PC-3 (cell line): Measurements from ENCODE around the gene PPP1R14C. TPM values are rescaled to one million over a fixed set of nuclear protein-coding genes. Genes with fewer than 3 reads are reported as not detected.

Experiments
- ATAC-seq: fragments of 200-7000 bp; cut with Tn5 transposase; 2 replicates; pipeline ENCODE4 v1.9.1; 2020; ENCODE audit warnings: mild to moderate bottlenecking, moderate library complexity
- BruUV-seq: library from RNA; stranded (reverse); fragments of 400-500 nt; replicated peaks from 2 replicates; lab custom pipeline; 2021; lab: Mats Ljungman, UMichigan
- CTCF ChIA-PET: fragments of 300-600 bp; sonication (Branson Sonifier 250); formaldehyde crosslinking; loops from one replicate; lab custom pipeline; 2022; ENCODE audit warnings: antibody characterized with exemption; lab: Charles Lee
- POLR2A ChIA-PET: fragments of 300-600 bp; sonication (Branson Sonifier 250); formaldehyde crosslinking; loops from one replicate; lab custom pipeline; 2022; ENCODE audit warnings: antibody characterized with exemption; ENCODE audit not compliant: unreplicated experiment; lab: Charles Lee
- DNase-seq: peaks from one replicate; pipeline ENCODE4 v3.0.0-alpha.2; 2015
- H2AFZ ChIP-seq: fragments of 300-600 bp; sonication (generic); 2 replicates; pipeline ENCODE4 v1.6.0; 2016; ENCODE audit warnings: antibody characterized with exemption, low read length
- H3F3A ChIP-seq: fragments of 300-600 bp; sonication (generic); one replicate; pipeline ENCODE4 v1.6.0; 2017; ENCODE audit warnings: antibody characterized with exemption, low read length, control low read depth, mild to moderate bottlenecking; ENCODE audit not compliant: unreplicated experiment
- H3K27ac ChIP-seq: fragments of 300-600 bp; sonication (generic); 2 replicates; pipeline ENCODE4 v1.5.1; 2016; ENCODE audit warnings: mild to moderate bottlenecking, low read length
- H3K27me3 ChIP-seq: fragments of 300-600 bp; sonication (generic); 2 replicates; pipeline ENCODE4 v1.6.1; 2016; ENCODE audit warnings: low read length, mixed read lengths
- H3K36me3 ChIP-seq: fragments of 300-600 bp; sonication (generic); 2 replicates; pipeline ENCODE4 v1.6.1; 2016; ENCODE audit warnings: low read depth, mixed run types, low read length, mixed read lengths
- H3K4me1 ChIP-seq: fragments of 300-600 bp; sonication (generic); 2 replicates; pipeline ENCODE4 v1.5.1; 2016; ENCODE audit warnings: low read length; ENCODE audit not compliant: insufficient read depth
- H3K4me2 ChIP-seq: fragments of 300-600 bp; sonication (generic); 2 replicates; pipeline ENCODE4 v1.6.0; 2016; ENCODE audit warnings: low read length
- H3K4me3 ChIP-seq: fragments of 300-600 bp; sonication (generic); 2 replicates; pipeline ENCODE4 v1.5.1; 2016; ENCODE audit warnings: mild to moderate bottlenecking, low read length, mixed read lengths
- H3K79me2 ChIP-seq: fragments of 300-600 bp; sonication (generic); 2 replicates; pipeline ENCODE4 v1.6.1; 2017; ENCODE audit warnings: low read length, mixed read lengths
- H3K9ac ChIP-seq: fragments of 300-600 bp; sonication (generic); 2 replicates; pipeline ENCODE4 v1.6.0; 2016; ENCODE audit warnings: mild to moderate bottlenecking, low read length
- H3K9me2 ChIP-seq: fragments of 300-600 bp; sonication (generic); replicated peaks from 2 replicates; pipeline ENCODE4 v1.6.1; 2016; ENCODE audit warnings: mixed run types, low read length, mixed read lengths
- H3K9me3 ChIP-seq: fragments of 300-600 bp; sonication (generic); 2 replicates; pipeline ENCODE4 v1.6.1; 2016; ENCODE audit warnings: low read length, mixed read lengths
- H4K20me1 ChIP-seq: fragments of 300-600 bp; sonication (generic); 2 replicates; pipeline ENCODE4 v1.6.1; 2016; ENCODE audit warnings: low read length, mixed read lengths
- EZH2 ChIP-seq: fragments of 300-600 bp; sonication (generic); IDR thresholded peaks from one replicate; pipeline ENCODE4 v1.6.1; 2017; ENCODE audit warnings: antibody characterized with exemption, mild to moderate bottlenecking, low read length; ENCODE audit not compliant: unreplicated experiment
- EZH2phosphoT487 ChIP-seq: fragments of 300-600 bp; sonication (generic); IDR thresholded peaks from 2 replicates; pipeline ENCODE4 v1.6.1; 2018; ENCODE audit warnings: mild to moderate bottlenecking, antibody characterized with exemption, low read length, borderline replicate concordance
- intact Hi-C: fragments of 100-400 bp; cut with micrococcal nuclease; formaldehyde crosslinking; loops from 2 replicates; pipeline ENCODE4 v1.9.0; 2023
- total RNA-seq: library from RNA; depleted of rRNA; stranded (reverse); fragments of >200 nt; gene quantifications from 2 replicates; pipeline ENCODE4 v1.2.3, GENCODE V29; 2014
- TF ChIP-seq, protein P1 (sequence below): fragments of 300-600 bp; sonication (generic); conservative IDR thresholded peaks from 2 replicates; pipeline ENCODE4 v1.5.1; 2017; ENCODE audit warnings: antibody characterized with exemption, low read depth, mild to moderate bottlenecking, low read length

Gene PPP1R14C
- total RNA-seq, 1 experiment from 2014 or later = 1.1 TPM

DNA sequence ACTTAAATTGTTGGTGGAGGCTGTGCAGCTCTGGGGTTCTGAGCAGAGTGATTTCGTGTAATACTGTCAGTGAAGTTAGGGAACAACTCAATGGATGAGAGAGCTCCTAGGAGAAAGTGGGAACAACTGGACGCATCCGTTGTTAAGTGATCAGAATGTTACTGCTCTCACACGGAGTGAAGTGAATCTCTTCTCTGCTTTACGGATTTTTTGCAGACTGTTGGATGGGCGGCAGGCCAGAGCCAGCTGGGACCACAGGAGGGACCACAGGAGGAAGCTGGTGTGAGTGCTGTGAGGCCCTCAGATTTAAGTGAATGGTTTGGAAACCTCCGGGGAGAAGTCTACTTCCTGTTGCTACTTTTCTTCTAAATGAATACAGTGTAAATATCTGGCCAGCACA lies 23.7 kb upstream of the PPP1R14C start:
- Histone ChIP-seq H3K36me3 (no peaks in the 10 kb centered on the region), H3K4me1 (no peaks in the 10 kb centered on the region), H3K9me3 (no peaks in the 10 kb centered on the region), H4K20me1 (no peaks in the 10 kb centered on the region), H3K27ac (no peak overlapping the region), H3K9me2 (no peaks in the 10 kb centered on the region), H2AFZ (no peak overlapping the region), H3K79me2 (no peaks in the 10 kb centered on the region), H3F3A (no peaks in the 10 kb centered on the region), H3K4me2 (no peak overlapping the region), H3K9ac (no peak overlapping the region), H3K4me3 (no peak overlapping the region), H3K27me3 (no peaks in the 10 kb centered on the region)
- ChIA-PET CTCF (no interaction called here), POLR2A (interaction anchor here (0.7 kb wide), 1 partner anchor 1751 kb away, joined by 3 read pairs; no protein-coding TSS in a partner anchor)
- TF ChIP-seq, protein P1, sequence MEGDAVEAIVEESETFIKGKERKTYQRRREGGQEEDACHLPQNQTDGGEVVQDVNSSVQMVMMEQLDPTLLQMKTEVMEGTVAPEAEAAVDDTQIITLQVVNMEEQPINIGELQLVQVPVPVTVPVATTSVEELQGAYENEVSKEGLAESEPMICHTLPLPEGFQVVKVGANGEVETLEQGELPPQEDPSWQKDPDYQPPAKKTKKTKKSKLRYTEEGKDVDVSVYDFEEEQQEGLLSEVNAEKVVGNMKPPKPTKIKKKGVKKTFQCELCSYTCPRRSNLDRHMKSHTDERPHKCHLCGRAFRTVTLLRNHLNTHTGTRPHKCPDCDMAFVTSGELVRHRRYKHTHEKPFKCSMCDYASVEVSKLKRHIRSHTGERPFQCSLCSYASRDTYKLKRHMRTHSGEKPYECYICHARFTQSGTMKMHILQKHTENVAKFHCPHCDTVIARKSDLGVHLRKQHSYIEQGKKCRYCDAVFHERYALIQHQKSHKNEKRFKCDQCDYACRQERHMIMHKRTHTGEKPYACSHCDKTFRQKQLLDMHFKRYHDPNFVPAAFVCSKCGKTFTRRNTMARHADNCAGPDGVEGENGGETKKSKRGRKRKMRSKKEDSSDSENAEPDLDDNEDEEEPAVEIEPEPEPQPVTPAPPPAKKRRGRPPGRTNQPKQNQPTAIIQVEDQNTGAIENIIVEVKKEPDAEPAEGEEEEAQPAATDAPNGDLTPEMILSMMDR = no peak
- TF ChIP-seq EZH2phosphoT487 (no peak), EZH2 (no peak)
- DNase-seq (no peak), ATAC-seq (no peak)
- intact Hi-C loops = no loop called here
- no TSS peak for BruUV-seq

DNA sequence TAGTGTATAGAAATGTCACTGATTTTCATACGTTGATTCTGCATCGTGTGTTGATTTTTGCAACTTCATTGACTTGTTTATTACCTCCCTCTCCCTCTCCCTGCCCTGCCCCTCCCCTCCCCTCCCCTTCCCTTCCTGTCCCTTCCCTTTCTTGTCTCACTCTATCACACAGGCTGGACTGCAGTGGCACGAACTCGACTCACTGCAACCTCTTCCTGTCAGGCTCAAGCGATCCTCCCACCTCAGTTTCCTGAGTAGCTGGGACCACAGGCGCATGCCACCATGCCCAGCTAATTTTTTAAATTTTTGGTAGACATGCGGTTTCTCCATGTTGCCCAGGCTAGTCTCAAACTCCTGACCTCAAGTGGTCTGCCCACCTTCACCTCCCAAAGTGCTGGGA lies 19.2 kb upstream of the PPP1R14C start:
- ATAC-seq (no peak), DNase-seq (no peak)
- H3K36me3 ChIP-seq = no peaks in the 10 kb centered on the region
- no peaks in the 10 kb centered on the region for H3F3A ChIP-seq
- H3K9me2 ChIP-seq = no peaks in the 10 kb centered on the region
- no peak overlapping the region for H2AFZ ChIP-seq
- no peak overlapping the region for H3K27ac ChIP-seq
- H3K4me1 ChIP-seq = no peaks in the 10 kb centered on the region
- no peak overlapping the region for H3K4me3 ChIP-seq
- BruUV-seq = no TSS peak
- no peaks in the 10 kb centered on the region for H3K79me2 ChIP-seq
- intact Hi-C loops = no loop called here
- H3K4me2 ChIP-seq = no peak overlapping the region
- H3K9me3 ChIP-seq = no peaks in the 10 kb centered on the region
- no peaks in the 10 kb centered on the region for H3K27me3 ChIP-seq
- POLR2A ChIA-PET = no interaction called here
- H4K20me1 ChIP-seq = no peaks in the 10 kb centered on the region
- CTCF ChIA-PET = no interaction called here
- TF ChIP-seq, protein P1 = no peak
- H3K9ac ChIP-seq = no peak overlapping the region

DNA sequence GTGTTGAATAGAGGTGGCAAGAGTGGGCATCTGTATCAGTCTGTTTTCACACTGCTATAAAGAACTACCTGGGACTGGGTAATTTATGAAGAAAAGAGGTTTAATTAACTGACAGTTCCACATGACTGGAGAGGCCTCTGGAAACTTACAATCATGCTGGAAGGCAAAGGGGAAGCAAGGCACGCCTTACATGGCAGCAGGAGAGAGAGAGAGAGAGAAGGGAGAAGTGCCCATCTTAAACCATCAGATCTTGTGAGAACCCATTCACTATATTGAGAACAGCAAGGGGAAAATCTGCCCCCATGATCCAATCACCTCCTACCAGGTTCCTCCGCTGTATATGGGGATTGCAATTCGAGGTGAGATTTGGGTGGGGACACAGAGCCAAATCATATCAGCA lies 18.6 kb upstream of the PPP1R14C start:
- Histone ChIP-seq H3K4me3 (no peak overlapping the region), H3K4me1 (no peaks in the 10 kb centered on the region), H3K27me3 (no peaks in the 10 kb centered on the region), H3K9ac (no peak overlapping the region), H3F3A (no peaks in the 10 kb centered on the region), H3K9me3 (no peaks in the 10 kb centered on the region), H3K36me3 (no peaks in the 10 kb centered on the region), H3K79me2 (no peaks in the 10 kb centered on the region), H3K27ac (no peak overlapping the region), H2AFZ (no peak overlapping the region), H3K4me2 (no peak overlapping the region), H4K20me1 (no peaks in the 10 kb centered on the region), H3K9me2 (no peaks in the 10 kb centered on the region)
- no peak for TF ChIP-seq EZH2phosphoT487
- TF ChIP-seq, protein P1 = no peak
- TF ChIP-seq EZH2 = no peak
- ChIA-PET CTCF (no interaction called here), POLR2A (no interaction called here)
- intact Hi-C loops = no loop called here
- ATAC-seq (no peak), DNase-seq (no peak)
- no TSS peak for BruUV-seq
